Panc1 (cell line): ENCODE data around the gene FYTTD1. TPM values are rescaled to one million over a fixed set of nuclear protein-coding genes. Genes with fewer than 3 reads are reported as not detected.
A peak's percentile ranks its signal among the peaks of the same experiment; 100 is the strongest.

Source experiments
- ATAC-seq: fragments of 200-7000 bp; cut with Tn5 transposase; 2 replicates; pipeline ENCODE4 v1.9.1; 2020; ENCODE audit warnings: mild to moderate bottlenecking, moderate library complexity
- BruUV-seq: library from RNA; stranded (reverse); fragments of 400-500 nt; replicated peaks from 2 replicates; lab custom pipeline; 2021; lab: Mats Ljungman, UMichigan
- CTCF ChIA-PET: fragments of 300-600 bp; sonication (Branson Sonifier 250); formaldehyde crosslinking; loops from one replicate; lab custom pipeline; 2022; ENCODE audit warnings: antibody characterized with exemption; lab: Charles Lee
- POLR2A ChIA-PET: fragments of 300-600 bp; sonication (Branson Sonifier 250); formaldehyde crosslinking; loops from one replicate; lab custom pipeline; 2022; ENCODE audit warnings: antibody characterized with exemption; lab: Charles Lee
- DNase-seq: peaks from one replicate; pipeline ENCODE4 v3.0.0-alpha.2; 2010; ENCODE audit warnings: low read depth, low spot score
- H3K27ac ChIP-seq: 2 replicates; pipeline ENCODE4 v1.5.1; 2011; ENCODE audit warnings: mild to moderate bottlenecking, low read length, inconsistent platforms
- H3K27me3 ChIP-seq: fragments of 200-500 bp; sonication (Bioruptor generic); 2 replicates; pipeline ENCODE4 v1.6.0; 2014; ENCODE audit warnings: low read length, inconsistent platforms; ENCODE audit not compliant: control insufficient read depth, insufficient read depth
- H3K36me3 ChIP-seq: fragments of 200-500 bp; sonication (Bioruptor generic); 2 replicates; pipeline ENCODE4 v1.5.1; 2014; ENCODE audit warnings: inconsistent platforms, mild to moderate bottlenecking, low read length, moderate library complexity; ENCODE audit not compliant: control insufficient read depth, insufficient read depth
- H3K4me1 ChIP-seq: 2 replicates; pipeline ENCODE4 v1.5.1; 2011; ENCODE audit warnings: inconsistent platforms, mild to moderate bottlenecking, low read length, moderate library complexity; ENCODE audit not compliant: control insufficient read depth, insufficient read depth
- H3K4me3 ChIP-seq, 2 experiments: 2 replicates each; pipeline ENCODE4 v1.5.1; 2011 to 2012; ENCODE audit warnings: low read depth in 2 of 2, low read length in 2 of 2, mild to moderate bottlenecking in 2 of 2, inconsistent platforms in 1 of 2, moderate library complexity in 1 of 2
- H3K9me3 ChIP-seq: fragments of 200-500 bp; sonication (Bioruptor generic); 2 replicates; pipeline ENCODE4 v1.5.1; 2014; ENCODE audit warnings: low read depth, mild to moderate bottlenecking, inconsistent platforms, low read length, moderate library complexity; ENCODE audit not compliant: control insufficient read depth, insufficient read depth
- POLR2AphosphoS5 ChIP-seq: IDR thresholded peaks from 2 replicates; pipeline ENCODE4 v1.6.1; 2012; ENCODE audit warnings: mild to moderate bottlenecking, low read depth, low read length, moderate library complexity
- SIN3A ChIP-seq: IDR thresholded peaks from 2 replicates; pipeline ENCODE4 v1.6.1; 2012; ENCODE audit warnings: low read depth, mild to moderate bottlenecking, low read length, moderate library complexity, borderline replicate concordance; ENCODE audit not compliant: insufficient read depth
- TCF7L2 ChIP-seq: IDR thresholded peaks from 2 replicates; pipeline ENCODE4 v1.6.1; 2011; ENCODE audit warnings: mild to moderate bottlenecking, low read depth, low read length, inconsistent platforms
- in situ Hi-C: cut with HindIII; loops from 2 replicates; pipeline ENCODE4 v1.10.0; 2016; ENCODE audit warnings: low sequenced_read_pairs, low pct_unique_long_range_greater_than_20kb
- intact Hi-C: fragments of 100-400 bp; cut with micrococcal nuclease; formaldehyde crosslinking; loops from one replicate; pipeline ENCODE4 v1.10.0; 2022; ENCODE audit not compliant: unreplicated experiment
- total RNA-seq: library from RNA; stranded (reverse); gene quantifications from one replicate; pipeline ENCODE4 v1.2.1, GENCODE V29; 2021; ENCODE audit not compliant: unreplicated experiment
- TF ChIP-seq, protein P1 (sequence below): fragments of 450-650 bp; IDR thresholded peaks from 2 replicates; pipeline ENCODE4 v1.5.1; 2017; ENCODE audit warnings: mild to moderate bottlenecking
- TF ChIP-seq, protein P2 (sequence below), 2 experiments: IDR thresholded peaks; 2 replicates each; pipeline ENCODE4 v1.6.1; 2011 to 2012; ENCODE audit warnings: low read depth in 2 of 2, control low read depth in 1 of 2, low read length in 1 of 2, mild to moderate bottlenecking in 1 of 2, moderate library complexity in 1 of 2; ENCODE audit not compliant: insufficient read depth in 1 of 2

FYTTD1 gene
- total RNA-seq, 1 experiment from 2014 or later, result 77.8 TPM

DNA sequence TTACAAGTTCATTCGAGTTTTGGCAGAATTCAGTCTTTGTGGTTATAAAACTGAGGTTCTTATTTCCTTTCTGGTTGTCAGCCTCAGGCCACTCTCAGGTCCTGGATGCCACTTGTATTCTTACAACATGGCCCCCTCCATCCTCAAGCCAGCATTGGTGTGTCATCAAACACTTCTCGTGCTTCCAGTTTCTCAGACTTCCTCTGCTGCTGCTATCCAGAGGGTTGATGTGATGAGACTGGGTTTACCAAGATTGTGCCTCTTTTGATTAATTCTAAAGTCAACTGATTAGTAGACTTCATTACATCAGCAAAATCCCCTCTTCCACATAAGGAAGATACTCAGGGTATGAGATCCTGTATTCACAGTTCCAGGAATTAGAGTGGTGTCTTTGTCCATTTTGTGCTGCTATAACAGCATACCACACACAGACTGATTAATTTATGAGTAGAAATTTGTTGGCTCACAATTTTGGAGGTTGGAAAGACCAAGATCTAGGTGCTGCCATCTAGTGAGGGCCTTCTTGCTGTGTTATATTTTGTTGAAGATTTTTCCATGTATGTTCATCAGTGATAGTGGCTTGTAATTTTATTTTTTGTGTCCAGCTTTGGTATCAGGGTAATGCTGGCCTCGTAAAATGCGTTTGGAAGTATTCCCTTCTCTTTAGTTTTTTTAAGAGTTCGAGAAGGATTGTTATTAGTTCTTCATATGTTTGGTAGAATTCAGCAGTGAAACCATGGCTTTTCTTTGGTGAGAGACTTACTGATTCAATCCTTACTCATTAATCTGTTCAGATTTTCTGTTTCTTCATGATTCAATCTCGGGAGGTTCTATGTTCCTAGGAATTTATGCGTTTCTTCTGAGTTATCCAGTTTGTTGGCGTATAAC is 52.5 kb downstream of the FYTTD1 start:
- no TSS peak for BruUV-seq
- H3K27me3 ChIP-seq, result no peaks in the 10 kb centered on the region
- H3K4me1 ChIP-seq, result peaks cover 10% of the 10 kb centered on the region; the same call in 1 of the 2 replicates
- no peaks in the 10 kb centered on the region for H3K36me3 ChIP-seq
- H3K27ac ChIP-seq, result no peak overlapping the region
- ATAC-seq (peak; percentile 49; the same call in 1 of the 2 replicates), DNase-seq (no peak)
- no peaks in the 10 kb centered on the region for H3K9me3 ChIP-seq
- in situ Hi-C loops (no loop called here), intact Hi-C loops (no loop called here)
- ChIA-PET CTCF (interaction anchor here (0.6 kb wide), 1 partner anchor 74 kb away, joined by 3 read pairs; no protein-coding TSS in a partner anchor), POLR2A (no interaction called here)
- H3K4me3 ChIP-seq, result no peak overlapping the region
- no peak for TF ChIP-seq SIN3A
- TF ChIP-seq, protein P1, sequence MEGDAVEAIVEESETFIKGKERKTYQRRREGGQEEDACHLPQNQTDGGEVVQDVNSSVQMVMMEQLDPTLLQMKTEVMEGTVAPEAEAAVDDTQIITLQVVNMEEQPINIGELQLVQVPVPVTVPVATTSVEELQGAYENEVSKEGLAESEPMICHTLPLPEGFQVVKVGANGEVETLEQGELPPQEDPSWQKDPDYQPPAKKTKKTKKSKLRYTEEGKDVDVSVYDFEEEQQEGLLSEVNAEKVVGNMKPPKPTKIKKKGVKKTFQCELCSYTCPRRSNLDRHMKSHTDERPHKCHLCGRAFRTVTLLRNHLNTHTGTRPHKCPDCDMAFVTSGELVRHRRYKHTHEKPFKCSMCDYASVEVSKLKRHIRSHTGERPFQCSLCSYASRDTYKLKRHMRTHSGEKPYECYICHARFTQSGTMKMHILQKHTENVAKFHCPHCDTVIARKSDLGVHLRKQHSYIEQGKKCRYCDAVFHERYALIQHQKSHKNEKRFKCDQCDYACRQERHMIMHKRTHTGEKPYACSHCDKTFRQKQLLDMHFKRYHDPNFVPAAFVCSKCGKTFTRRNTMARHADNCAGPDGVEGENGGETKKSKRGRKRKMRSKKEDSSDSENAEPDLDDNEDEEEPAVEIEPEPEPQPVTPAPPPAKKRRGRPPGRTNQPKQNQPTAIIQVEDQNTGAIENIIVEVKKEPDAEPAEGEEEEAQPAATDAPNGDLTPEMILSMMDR, result peak; percentile 68
- TF ChIP-seq TCF7L2, result no peak

DNA sequence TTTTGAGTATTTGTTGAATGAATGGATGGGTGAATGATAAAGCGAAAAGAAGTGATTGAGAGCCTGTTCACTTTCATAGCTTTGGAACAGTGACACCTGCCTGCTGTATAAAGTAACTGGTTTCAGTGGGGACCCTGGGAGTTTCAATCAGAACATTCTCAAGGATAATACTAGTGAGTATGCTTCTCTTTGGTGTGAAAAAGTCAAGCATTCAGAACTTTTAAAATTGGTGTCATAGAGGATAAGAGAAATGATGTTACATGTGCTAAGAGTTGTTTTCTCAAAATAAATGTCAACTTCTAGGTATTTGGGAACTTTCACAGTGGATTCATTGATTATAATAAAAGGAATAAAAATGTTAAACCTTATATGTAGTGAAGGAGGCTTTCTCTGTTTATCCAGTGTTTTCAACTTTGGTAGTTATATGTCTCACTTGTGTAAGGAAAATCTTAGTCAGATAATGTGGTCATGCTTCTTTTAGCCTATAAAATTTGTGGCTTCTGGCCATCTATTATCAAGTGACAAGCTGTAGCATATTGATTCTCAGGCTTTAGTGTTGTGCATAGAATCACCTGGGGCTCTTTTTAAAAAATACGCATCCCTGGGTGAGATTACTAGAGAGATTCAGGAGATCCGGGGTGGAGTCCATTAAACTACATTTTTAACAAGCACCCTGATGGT is 53.2 kb downstream of the FYTTD1 start:
- TF ChIP-seq SIN3A (no peak), POLR2AphosphoS5 (no peak), TCF7L2 (no peak)
- TF ChIP-seq, protein P1, result peak; percentile 4; the same call in 1 of the 2 replicates
- TF ChIP-seq, protein P2, sequence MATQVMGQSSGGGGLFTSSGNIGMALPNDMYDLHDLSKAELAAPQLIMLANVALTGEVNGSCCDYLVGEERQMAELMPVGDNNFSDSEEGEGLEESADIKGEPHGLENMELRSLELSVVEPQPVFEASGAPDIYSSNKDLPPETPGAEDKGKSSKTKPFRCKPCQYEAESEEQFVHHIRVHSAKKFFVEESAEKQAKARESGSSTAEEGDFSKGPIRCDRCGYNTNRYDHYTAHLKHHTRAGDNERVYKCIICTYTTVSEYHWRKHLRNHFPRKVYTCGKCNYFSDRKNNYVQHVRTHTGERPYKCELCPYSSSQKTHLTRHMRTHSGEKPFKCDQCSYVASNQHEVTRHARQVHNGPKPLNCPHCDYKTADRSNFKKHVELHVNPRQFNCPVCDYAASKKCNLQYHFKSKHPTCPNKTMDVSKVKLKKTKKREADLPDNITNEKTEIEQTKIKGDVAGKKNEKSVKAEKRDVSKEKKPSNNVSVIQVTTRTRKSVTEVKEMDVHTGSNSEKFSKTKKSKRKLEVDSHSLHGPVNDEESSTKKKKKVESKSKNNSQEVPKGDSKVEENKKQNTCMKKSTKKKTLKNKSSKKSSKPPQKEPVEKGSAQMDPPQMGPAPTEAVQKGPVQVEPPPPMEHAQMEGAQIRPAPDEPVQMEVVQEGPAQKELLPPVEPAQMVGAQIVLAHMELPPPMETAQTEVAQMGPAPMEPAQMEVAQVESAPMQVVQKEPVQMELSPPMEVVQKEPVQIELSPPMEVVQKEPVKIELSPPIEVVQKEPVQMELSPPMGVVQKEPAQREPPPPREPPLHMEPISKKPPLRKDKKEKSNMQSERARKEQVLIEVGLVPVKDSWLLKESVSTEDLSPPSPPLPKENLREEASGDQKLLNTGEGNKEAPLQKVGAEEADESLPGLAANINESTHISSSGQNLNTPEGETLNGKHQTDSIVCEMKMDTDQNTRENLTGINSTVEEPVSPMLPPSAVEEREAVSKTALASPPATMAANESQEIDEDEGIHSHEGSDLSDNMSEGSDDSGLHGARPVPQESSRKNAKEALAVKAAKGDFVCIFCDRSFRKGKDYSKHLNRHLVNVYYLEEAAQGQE (IDR thresholded peaks at IDR 0.05; ENCODE audit: insufficient read depth in 1 of 2, low read depth in 2 of 2, low read length in 1 of 2), result no peak
- Histone ChIP-seq H3K27ac (no peak overlapping the region), H3K9me3 (no peaks in the 10 kb centered on the region), H3K4me1 (peaks cover 10% of the 10 kb centered on the region; the same call in 1 of the 2 replicates), H3K4me3 (no peak overlapping the region), H3K36me3 (no peaks in the 10 kb centered on the region), H3K27me3 (no peaks in the 10 kb centered on the region)
- CTCF ChIA-PET, result interaction anchor here (0.6 kb wide), 1 partner anchor 75 kb away, joined by 3 read pairs; no protein-coding TSS in a partner anchor
- in situ Hi-C loops (no loop called here), intact Hi-C loops (no loop called here)
- DNase-seq (no peak), ATAC-seq (0 out of 2 replicates have a peak, but pooled peaks have one; percentile 52)
- no TSS peak for BruUV-seq
- POLR2A ChIA-PET, result no interaction called here
